ENCODE results near the gene TRPM3.

- TF ChIP-seq, protein P1, sequence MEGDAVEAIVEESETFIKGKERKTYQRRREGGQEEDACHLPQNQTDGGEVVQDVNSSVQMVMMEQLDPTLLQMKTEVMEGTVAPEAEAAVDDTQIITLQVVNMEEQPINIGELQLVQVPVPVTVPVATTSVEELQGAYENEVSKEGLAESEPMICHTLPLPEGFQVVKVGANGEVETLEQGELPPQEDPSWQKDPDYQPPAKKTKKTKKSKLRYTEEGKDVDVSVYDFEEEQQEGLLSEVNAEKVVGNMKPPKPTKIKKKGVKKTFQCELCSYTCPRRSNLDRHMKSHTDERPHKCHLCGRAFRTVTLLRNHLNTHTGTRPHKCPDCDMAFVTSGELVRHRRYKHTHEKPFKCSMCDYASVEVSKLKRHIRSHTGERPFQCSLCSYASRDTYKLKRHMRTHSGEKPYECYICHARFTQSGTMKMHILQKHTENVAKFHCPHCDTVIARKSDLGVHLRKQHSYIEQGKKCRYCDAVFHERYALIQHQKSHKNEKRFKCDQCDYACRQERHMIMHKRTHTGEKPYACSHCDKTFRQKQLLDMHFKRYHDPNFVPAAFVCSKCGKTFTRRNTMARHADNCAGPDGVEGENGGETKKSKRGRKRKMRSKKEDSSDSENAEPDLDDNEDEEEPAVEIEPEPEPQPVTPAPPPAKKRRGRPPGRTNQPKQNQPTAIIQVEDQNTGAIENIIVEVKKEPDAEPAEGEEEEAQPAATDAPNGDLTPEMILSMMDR (IDR thresholded peaks at IDR 0.05), result no peak
- TF ChIP-seq POLR2A (IDR thresholded peaks at IDR 0.05) (no peak), POLR2AphosphoS5 (IDR thresholded peaks at IDR 0.05; ENCODE audit: insufficient read depth in 1 of 2, low read depth in 1 of 2) (no peak)
These were observed 1.7 kb downstream of the TRPM3 start for GRCh38 chr9:71119746-71120145.

Data from vagina (tissue), 2 donors.